HFF-Myc (cell line): Measurements from ENCODE around the gene ACER3.

Source experiments
- DNase-seq: peaks from one replicate; pipeline ENCODE4 v3.0.0-alpha.2; 2011; ENCODE audit warnings: low read depth; ENCODE audit errors: extremely low read depth
- H3K4me3 ChIP-seq: replicated peaks from 2 replicates; pipeline ENCODE4 v1.5.1; 2011; ENCODE audit warnings: low read depth, mild to moderate bottlenecking, control low read depth, low read length
- CTCF ChIP-seq: IDR thresholded peaks from 2 replicates; pipeline ENCODE4 v1.5.1; 2012; ENCODE audit warnings: mild to moderate bottlenecking, low read depth, low read length, control low read depth; ENCODE audit errors: missing control alignments

The ACER3 gene

GRCh38 chr11:76990628-76991027, 129.9 kb downstream of the ACER3 start:
- no peak overlapping the region for H3K4me3 ChIP-seq
- no peak for TF ChIP-seq CTCF
- no peak for DNase-seq

GRCh38 chr11:76995081-76995576, 134.4 kb downstream of the ACER3 start:
- H3K4me3 ChIP-seq: no peak overlapping the region
- no peak for DNase-seq
- TF ChIP-seq CTCF: no peak

- H3K4me3 ChIP-seq: no peak overlapping the region
- TF ChIP-seq CTCF: no peak
- no peak for DNase-seq
These were observed 136.8 kb downstream of the ACER3 start for GRCh38 chr11:76997512-76997911.

- DNase-seq: no peak
- H3K4me3 ChIP-seq: no peak overlapping the region
- no peak for TF ChIP-seq CTCF
These were observed 138.9 kb downstream of the ACER3 start for GRCh38 chr11:76999597-76999996.

- no peak overlapping the region for H3K4me3 ChIP-seq
- no peak for DNase-seq
- no peak for TF ChIP-seq CTCF
These were observed 140.9 kb downstream of the ACER3 start for GRCh38 chr11:77001613-77002012.

- TF ChIP-seq CTCF: no peak
- H3K4me3 ChIP-seq: no peak overlapping the region
- DNase-seq: no peak
These were observed 142.1 kb downstream of the ACER3 start for GRCh38 chr11:77002776-77003175.

GRCh38 chr11:77003963-77004362, 143.2 kb downstream of the ACER3 start:
- no peak for TF ChIP-seq CTCF
- no peak for DNase-seq
- no peak overlapping the region for H3K4me3 ChIP-seq
